ENCODE data around the gene H1-8.

The H1-8 gene

DNA sequence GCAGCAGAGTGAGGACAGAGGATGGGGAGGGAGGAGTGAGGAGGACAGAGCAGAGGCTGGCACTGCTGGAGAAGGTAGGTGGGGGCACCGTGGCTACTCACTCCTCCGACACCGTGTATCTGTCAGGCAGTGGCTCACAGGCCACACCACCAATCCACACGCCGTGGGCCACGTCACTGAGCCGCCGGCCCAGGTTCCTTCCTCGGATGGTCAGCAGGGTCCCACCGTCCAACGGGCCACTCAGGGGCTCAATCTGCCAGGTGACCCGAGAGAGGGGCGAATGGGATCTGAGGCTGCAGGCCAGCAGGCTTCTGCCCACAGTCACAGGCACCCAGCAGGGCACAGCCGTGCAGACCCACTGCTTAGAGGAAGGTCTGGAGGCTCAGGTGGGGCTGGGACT, 30.5 kb downstream of the H1-8 start:
- no peak for ATAC-seq
- no peak for TF ChIP-seq TOX (CRISPR knock-in tag; IDR thresholded peaks at IDR 0.05; ENCODE audit: borderline replicate concordance)
- TF ChIP-seq, protein P1, sequence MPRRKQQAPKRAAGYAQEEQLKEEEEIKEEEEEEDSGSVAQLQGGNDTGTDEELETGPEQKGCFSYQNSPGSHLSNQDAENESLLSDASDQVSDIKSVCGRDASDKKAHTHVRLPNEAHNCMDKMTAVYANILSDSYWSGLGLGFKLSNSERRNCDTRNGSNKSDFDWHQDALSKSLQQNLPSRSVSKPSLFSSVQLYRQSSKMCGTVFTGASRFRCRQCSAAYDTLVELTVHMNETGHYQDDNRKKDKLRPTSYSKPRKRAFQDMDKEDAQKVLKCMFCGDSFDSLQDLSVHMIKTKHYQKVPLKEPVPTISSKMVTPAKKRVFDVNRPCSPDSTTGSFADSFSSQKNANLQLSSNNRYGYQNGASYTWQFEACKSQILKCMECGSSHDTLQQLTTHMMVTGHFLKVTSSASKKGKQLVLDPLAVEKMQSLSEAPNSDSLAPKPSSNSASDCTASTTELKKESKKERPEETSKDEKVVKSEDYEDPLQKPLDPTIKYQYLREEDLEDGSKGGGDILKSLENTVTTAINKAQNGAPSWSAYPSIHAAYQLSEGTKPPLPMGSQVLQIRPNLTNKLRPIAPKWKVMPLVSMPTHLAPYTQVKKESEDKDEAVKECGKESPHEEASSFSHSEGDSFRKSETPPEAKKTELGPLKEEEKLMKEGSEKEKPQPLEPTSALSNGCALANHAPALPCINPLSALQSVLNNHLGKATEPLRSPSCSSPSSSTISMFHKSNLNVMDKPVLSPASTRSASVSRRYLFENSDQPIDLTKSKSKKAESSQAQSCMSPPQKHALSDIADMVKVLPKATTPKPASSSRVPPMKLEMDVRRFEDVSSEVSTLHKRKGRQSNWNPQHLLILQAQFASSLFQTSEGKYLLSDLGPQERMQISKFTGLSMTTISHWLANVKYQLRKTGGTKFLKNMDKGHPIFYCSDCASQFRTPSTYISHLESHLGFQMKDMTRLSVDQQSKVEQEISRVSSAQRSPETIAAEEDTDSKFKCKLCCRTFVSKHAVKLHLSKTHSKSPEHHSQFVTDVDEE (CRISPR knock-in tag; IDR thresholded peaks at IDR 0.05): no peak
- TF ChIP-seq, protein P2, sequence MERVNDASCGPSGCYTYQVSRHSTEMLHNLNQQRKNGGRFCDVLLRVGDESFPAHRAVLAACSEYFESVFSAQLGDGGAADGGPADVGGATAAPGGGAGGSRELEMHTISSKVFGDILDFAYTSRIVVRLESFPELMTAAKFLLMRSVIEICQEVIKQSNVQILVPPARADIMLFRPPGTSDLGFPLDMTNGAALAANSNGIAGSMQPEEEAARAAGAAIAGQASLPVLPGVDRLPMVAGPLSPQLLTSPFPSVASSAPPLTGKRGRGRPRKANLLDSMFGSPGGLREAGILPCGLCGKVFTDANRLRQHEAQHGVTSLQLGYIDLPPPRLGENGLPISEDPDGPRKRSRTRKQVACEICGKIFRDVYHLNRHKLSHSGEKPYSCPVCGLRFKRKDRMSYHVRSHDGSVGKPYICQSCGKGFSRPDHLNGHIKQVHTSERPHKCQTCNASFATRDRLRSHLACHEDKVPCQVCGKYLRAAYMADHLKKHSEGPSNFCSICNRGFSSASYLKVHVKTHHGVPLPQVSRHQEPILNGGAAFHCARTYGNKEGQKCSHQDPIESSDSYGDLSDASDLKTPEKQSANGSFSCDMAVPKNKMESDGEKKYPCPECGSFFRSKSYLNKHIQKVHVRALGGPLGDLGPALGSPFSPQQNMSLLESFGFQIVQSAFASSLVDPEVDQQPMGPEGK (CRISPR knock-in tag; IDR thresholded peaks at IDR 0.05; ENCODE audit: borderline replicate concordance): no peak
- no peak for TF ChIP-seq CSDC2 (CRISPR knock-in tag; IDR thresholded peaks at IDR 0.05)
- TF ChIP-seq ISL1 (CRISPR knock-in tag; IDR thresholded peaks at IDR 0.05): no peak
- TF ChIP-seq ZNF565 (CRISPR knock-in tag; conservative IDR thresholded peaks at IDR 0.05; ENCODE audit: low read depth): no peak
- TF ChIP-seq ZFP30 (CRISPR knock-in tag; IDR thresholded peaks at IDR 0.05): no peak
- TF ChIP-seq ESRRG (CRISPR knock-in tag; IDR thresholded peaks at IDR 0.05): no peak
- TF ChIP-seq BACH2 (CRISPR knock-in tag; IDR thresholded peaks at IDR 0.05; ENCODE audit: borderline replicate concordance): no peak
- TF ChIP-seq OSR1 (CRISPR knock-in tag; IDR thresholded peaks at IDR 0.05): no peak
- TF ChIP-seq ZFP3 (CRISPR knock-in tag; IDR thresholded peaks at IDR 0.05): no peak
- TF ChIP-seq ZC3H10 (CRISPR knock-in tag; IDR thresholded peaks at IDR 0.05): no peak
- TF ChIP-seq SNAI2 (CRISPR knock-in tag; IDR thresholded peaks at IDR 0.05): no peak
- TF ChIP-seq ZNF8 (CRISPR knock-in tag; IDR thresholded peaks at IDR 0.05): no peak
- TF ChIP-seq, protein P3, sequence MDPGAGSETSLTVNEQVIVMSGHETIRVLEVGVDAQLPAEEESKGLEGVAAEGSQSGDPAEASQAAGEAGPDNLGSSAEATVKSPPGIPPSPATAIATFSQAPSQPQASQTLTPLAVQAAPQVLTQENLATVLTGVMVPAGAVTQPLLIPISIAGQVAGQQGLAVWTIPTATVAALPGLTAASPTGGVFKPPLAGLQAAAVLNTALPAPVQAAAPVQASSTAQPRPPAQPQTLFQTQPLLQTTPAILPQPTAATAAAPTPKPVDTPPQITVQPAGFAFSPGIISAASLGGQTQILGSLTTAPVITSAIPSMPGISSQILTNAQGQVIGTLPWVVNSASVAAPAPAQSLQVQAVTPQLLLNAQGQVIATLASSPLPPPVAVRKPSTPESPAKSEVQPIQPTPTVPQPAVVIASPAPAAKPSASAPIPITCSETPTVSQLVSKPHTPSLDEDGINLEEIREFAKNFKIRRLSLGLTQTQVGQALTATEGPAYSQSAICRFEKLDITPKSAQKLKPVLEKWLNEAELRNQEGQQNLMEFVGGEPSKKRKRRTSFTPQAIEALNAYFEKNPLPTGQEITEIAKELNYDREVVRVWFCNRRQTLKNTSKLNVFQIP (CRISPR knock-in tag; IDR thresholded peaks at IDR 0.05; ENCODE audit: borderline replicate concordance, low read depth): no peak
- TF ChIP-seq RARB (CRISPR knock-in tag; IDR thresholded peaks at IDR 0.05): no peak

DNA sequence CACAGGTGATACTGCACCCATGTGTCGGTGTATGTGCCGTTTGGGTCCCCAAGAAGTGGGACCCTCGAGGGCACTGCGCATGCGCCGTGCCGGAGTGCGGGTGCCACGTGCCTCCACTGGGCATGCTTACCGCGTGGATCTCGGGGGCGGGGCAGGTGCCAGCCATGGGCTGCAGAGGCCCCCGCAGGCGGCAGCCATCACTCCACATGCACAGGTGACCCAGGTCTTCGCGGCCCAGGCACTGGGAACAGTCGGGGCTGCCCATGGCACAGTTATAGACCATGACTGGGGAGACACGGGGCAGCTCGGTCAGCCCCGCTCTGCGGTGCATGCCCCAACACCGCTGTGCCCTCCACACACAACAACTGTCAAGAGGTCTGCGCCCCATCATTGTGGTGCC, 31.2 kb downstream of the H1-8 start:
- TF ChIP-seq ZC3H10 (CRISPR knock-in tag; IDR thresholded peaks at IDR 0.05): no peak
- TF ChIP-seq, protein P4, sequence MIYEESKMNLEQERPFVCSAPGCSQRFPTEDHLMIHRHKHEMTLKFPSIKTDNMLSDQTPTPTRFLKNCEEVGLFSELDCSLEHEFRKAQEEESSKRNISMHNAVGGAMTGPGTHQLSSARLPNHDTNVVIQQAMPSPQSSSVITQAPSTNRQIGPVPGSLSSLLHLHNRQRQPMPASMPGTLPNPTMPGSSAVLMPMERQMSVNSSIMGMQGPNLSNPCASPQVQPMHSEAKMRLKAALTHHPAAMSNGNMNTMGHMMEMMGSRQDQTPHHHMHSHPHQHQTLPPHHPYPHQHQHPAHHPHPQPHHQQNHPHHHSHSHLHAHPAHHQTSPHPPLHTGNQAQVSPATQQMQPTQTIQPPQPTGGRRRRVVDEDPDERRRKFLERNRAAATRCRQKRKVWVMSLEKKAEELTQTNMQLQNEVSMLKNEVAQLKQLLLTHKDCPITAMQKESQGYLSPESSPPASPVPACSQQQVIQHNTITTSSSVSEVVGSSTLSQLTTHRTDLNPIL (CRISPR knock-in tag; IDR thresholded peaks at IDR 0.05; ENCODE audit: low read depth): no peak
- no peak for TF ChIP-seq ESRRG (CRISPR knock-in tag; IDR thresholded peaks at IDR 0.05)
- no peak for TF ChIP-seq PPARA (CRISPR knock-in tag; IDR thresholded peaks at IDR 0.05; ENCODE audit: borderline replicate concordance)
- TF ChIP-seq TOX (CRISPR knock-in tag; IDR thresholded peaks at IDR 0.05; ENCODE audit: borderline replicate concordance): no peak
- no peak for TF ChIP-seq ZNF70 (CRISPR knock-in tag; IDR thresholded peaks at IDR 0.05)
- no peak for TF ChIP-seq ISL1 (CRISPR knock-in tag; IDR thresholded peaks at IDR 0.05)
- no peak for TF ChIP-seq TCF4 (CRISPR knock-in tag; IDR thresholded peaks at IDR 0.05; ENCODE audit: borderline replicate concordance)
- TF ChIP-seq, protein P3 (CRISPR knock-in tag; IDR thresholded peaks at IDR 0.05; ENCODE audit: borderline replicate concordance, low read depth): no peak
- ATAC-seq: no peak

DNA sequence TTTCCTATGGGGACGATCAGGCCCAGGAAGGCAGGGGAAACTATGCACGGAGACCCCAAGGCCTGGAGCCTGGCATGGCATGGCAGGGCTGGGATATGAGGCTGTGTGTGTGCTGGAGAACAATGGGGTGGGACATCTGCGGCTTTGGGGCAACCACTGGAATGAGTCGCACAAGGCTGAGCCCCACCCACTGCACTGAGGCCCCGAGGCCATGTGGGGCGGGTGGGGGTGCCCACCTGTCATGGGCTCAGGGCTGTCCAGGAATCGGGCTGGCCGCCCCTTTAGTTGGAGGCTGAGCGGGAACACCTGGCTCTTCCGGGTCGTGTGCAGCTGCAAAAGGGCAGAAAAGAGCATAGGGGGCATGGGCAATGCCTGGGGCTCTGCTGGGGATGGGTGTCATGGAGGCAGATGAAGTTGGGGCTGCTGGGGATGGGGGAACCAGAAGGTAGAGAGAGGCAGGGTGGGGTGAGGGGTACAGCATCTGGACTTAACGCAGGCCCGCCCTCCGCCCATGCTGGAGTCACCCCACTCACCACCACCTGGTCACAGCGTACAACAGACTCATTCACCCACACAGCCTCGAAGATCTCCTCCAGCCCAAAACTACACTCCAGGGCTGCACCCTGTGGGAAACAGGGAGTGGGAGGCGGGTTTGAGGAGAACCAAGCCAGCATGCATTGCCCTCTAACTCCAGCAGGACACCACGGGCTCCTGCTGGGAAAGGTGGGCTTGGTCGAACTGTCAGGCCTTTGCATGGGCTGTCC, 32.4 kb downstream of the H1-8 start:
- no peak for ATAC-seq
- no peak for TF ChIP-seq ISL1 (CRISPR knock-in tag; IDR thresholded peaks at IDR 0.05)
- TF ChIP-seq, protein P4 (CRISPR knock-in tag; IDR thresholded peaks at IDR 0.05; ENCODE audit: low read depth): no peak
- TF ChIP-seq PPARA (CRISPR knock-in tag; IDR thresholded peaks at IDR 0.05; ENCODE audit: borderline replicate concordance): no peak
- TF ChIP-seq, protein P5, sequence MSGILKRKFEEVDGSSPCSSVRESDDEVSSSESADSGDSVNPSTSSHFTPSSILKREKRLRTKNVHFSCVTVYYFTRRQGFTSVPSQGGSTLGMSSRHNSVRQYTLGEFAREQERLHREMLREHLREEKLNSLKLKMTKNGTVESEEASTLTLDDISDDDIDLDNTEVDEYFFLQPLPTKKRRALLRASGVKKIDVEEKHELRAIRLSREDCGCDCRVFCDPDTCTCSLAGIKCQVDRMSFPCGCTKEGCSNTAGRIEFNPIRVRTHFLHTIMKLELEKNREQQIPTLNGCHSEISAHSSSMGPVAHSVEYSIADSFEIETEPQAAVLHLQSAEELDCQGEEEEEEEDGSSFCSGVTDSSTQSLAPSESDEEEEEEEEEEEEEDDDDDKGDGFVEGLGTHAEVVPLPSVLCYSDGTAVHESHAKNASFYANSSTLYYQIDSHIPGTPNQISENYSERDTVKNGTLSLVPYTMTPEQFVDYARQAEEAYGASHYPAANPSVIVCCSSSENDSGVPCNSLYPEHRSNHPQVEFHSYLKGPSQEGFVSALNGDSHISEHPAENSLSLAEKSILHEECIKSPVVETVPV (CRISPR knock-in tag; IDR thresholded peaks at IDR 0.05): no peak
- no peak for TF ChIP-seq ZFP3 (CRISPR knock-in tag; IDR thresholded peaks at IDR 0.05)
- TF ChIP-seq SNAI2 (CRISPR knock-in tag; IDR thresholded peaks at IDR 0.05): no peak
- TF ChIP-seq, protein P2 (CRISPR knock-in tag; IDR thresholded peaks at IDR 0.05; ENCODE audit: borderline replicate concordance): no peak
- TF ChIP-seq CSDC2 (CRISPR knock-in tag; IDR thresholded peaks at IDR 0.05): no peak
- TF ChIP-seq ZNF70 (CRISPR knock-in tag; IDR thresholded peaks at IDR 0.05): no peak
- no peak for TF ChIP-seq ARNTL (CRISPR knock-in tag; IDR thresholded peaks at IDR 0.05; ENCODE audit: borderline replicate concordance, low read depth)
